H1 (cell line): Measurements from ENCODE around the gene C6orf120. TPM values are rescaled to one million over a fixed set of nuclear protein-coding genes. Genes with fewer than 3 reads are reported as not detected.

Source experiments
- CTCF ChIA-PET: fragments of 300-600 bp; sonication (Branson Sonifier 250); formaldehyde crosslinking; loops from one replicate; lab custom pipeline; 2021; ENCODE audit not compliant: partially characterized antibody; lab: Charles Lee
- POLR2A ChIA-PET: fragments of 300-600 bp; sonication (Branson Sonifier 250); formaldehyde crosslinking; loops from one replicate; lab custom pipeline; 2021; ENCODE audit warnings: inconsistent platforms; ENCODE audit not compliant: partially characterized antibody; lab: Charles Lee
- DNase-seq, 2 experiments: peaks; one replicate each; pipeline versions ENCODE4 v3.0.0 to v3.0.0-alpha.2; 2010 to 2022; ENCODE audit warnings: low spot score in 2 of 2, low read depth in 1 of 2, mixed read lengths in 1 of 2
- FAIRE-seq: peaks from 2 replicates; lab custom pipeline; 2011; peaks lifted over from hg19 to GRCh38; lab: Jason Lieb, UNC
- H2AFZ ChIP-seq: 2 replicates; pipeline ENCODE4 v1.8.1; 2012; ENCODE audit warnings: low read length, inconsistent platforms
- H2AK5ac ChIP-seq: 2 replicates; pipeline ENCODE4 v1.6.1; 2013; ENCODE audit warnings: low read depth, low read length
- H2BK120ac ChIP-seq: replicated peaks from 2 replicates; pipeline ENCODE3; 2013; ENCODE audit warnings: low read depth, low read length, inconsistent platforms
- H2BK12ac ChIP-seq: 2 replicates; pipeline ENCODE4 v1.6.1; 2013; ENCODE audit warnings: low read depth, low read length
- H2BK15ac ChIP-seq: 2 replicates; pipeline ENCODE4 v1.6.1; 2013; ENCODE audit warnings: low read length
- H2BK20ac ChIP-seq: 2 replicates; pipeline ENCODE4 v1.6.1; 2013; ENCODE audit warnings: low read length
- H2BK5ac ChIP-seq: 2 replicates; pipeline ENCODE4 v1.6.1; 2013; ENCODE audit warnings: low read depth, low read length
- H3K14ac ChIP-seq: 2 replicates; pipeline ENCODE4 v1.6.1; 2013; ENCODE audit warnings: inconsistent platforms; ENCODE audit not compliant: insufficient read length
- H3K18ac ChIP-seq: 2 replicates; pipeline ENCODE4 v1.6.1; 2013; ENCODE audit warnings: low read length; ENCODE audit errors: extremely low read depth
- H3K23ac ChIP-seq: 2 replicates; pipeline ENCODE4 v1.6.1; 2013; ENCODE audit warnings: inconsistent platforms; ENCODE audit not compliant: insufficient read length
- H3K23me2 ChIP-seq: 2 replicates; pipeline ENCODE4 v1.6.1; 2013; ENCODE audit warnings: low read depth, low read length
- H3K27ac ChIP-seq: 2 replicates; pipeline ENCODE4 v1.6.1; 2011; ENCODE audit warnings: low read depth, low read length, inconsistent platforms
- H3K27me3 ChIP-seq, 4 experiments: replicated peaks in 1 of 4; 1 replicate in 1 of 4; 2 replicates in 3 of 4; pipeline versions ENCODE4 v1.6.1 to v1.8.1; 2011 to 2013; ENCODE audit warnings: low read length in 3 of 4, mild to moderate bottlenecking in 3 of 4, inconsistent platforms in 2 of 4, mixed read lengths in 2 of 4, moderate library complexity in 1 of 4; ENCODE audit not compliant: control insufficient read depth in 3 of 4, insufficient read depth in 3 of 4; ENCODE audit errors: extremely low read depth in 1 of 4
- H3K36me3 ChIP-seq, 4 experiments: 2 replicates each; pipeline versions ENCODE4 v1.6.1 to v1.8.1; 2011 to 2013; ENCODE audit warnings: mild to moderate bottlenecking in 4 of 4, low read length in 3 of 4, moderate library complexity in 2 of 4, control low read depth in 1 of 4, inconsistent platforms in 1 of 4; ENCODE audit not compliant: insufficient read depth in 4 of 4, control insufficient read depth in 2 of 4
- H3K4ac ChIP-seq: replicated peaks from 2 replicates; pipeline ENCODE3; 2013; ENCODE audit warnings: low read length, low read depth, mixed read lengths, inconsistent platforms; ENCODE audit not compliant: insufficient read length
- H3K4me1 ChIP-seq, 4 experiments: replicated peaks in 1 of 4; 1 replicate in 1 of 4; 2 replicates in 3 of 4; pipeline versions ENCODE4 v1.6.1 to v1.8.1; 2011 to 2013; ENCODE audit warnings: low read length in 3 of 4, inconsistent platforms in 2 of 4, mixed read lengths in 1 of 4; ENCODE audit not compliant: insufficient read depth in 4 of 4, control insufficient read depth in 3 of 4
- H3K4me2 ChIP-seq, 2 experiments: 2 replicates each; pipeline versions ENCODE4 v1.6.1 to v1.8.1; 2011 to 2013; ENCODE audit warnings: low read depth in 2 of 2, low read length in 2 of 2, control low read depth in 1 of 2, inconsistent platforms in 1 of 2, mild to moderate bottlenecking in 1 of 2; ENCODE audit not compliant: insufficient read depth in 1 of 2
- H3K4me3 ChIP-seq, 4 experiments: fragments of 200-600, 300-600 bp in 1 of 4; sonication (generic), shearing (Covaris generic), sonication (Bioruptor Twin) in 1 of 4; 2 replicates each; pipeline versions ENCODE4 v1.5.1 to v1.8.1; 2011 to 2016; ENCODE audit warnings: low read length in 4 of 4, low read depth in 3 of 4, control low read depth in 2 of 4, inconsistent platforms in 2 of 4, mild to moderate bottlenecking in 2 of 4, mixed read lengths in 1 of 4, moderate library complexity in 1 of 4; ENCODE audit not compliant: insufficient read depth in 2 of 4; ENCODE audit errors: extremely low read depth in 1 of 4
- H3K56ac ChIP-seq: replicated peaks from 2 replicates; pipeline ENCODE3; 2013; ENCODE audit warnings: low read depth, mild to moderate bottlenecking, mixed read lengths, low read length, inconsistent platforms; ENCODE audit not compliant: insufficient read length
- H3K79me1 ChIP-seq: 2 replicates; pipeline ENCODE4 v1.6.1; 2013; ENCODE audit warnings: low read depth, low read length, control low read depth
- H3K79me2 ChIP-seq, 2 experiments: 2 replicates each; pipeline versions ENCODE4 v1.6.1 to v1.8.1; 2012 to 2013; ENCODE audit warnings: low read length in 2 of 2, mild to moderate bottlenecking in 2 of 2, inconsistent platforms in 1 of 2; ENCODE audit not compliant: insufficient read depth in 2 of 2, control insufficient read depth in 1 of 2
- H3K9ac ChIP-seq, 4 experiments: replicated peaks in 1 of 4; 1 replicate in 1 of 4; 2 replicates in 3 of 4; pipeline versions ENCODE4 v1.6.1 to v1.8.1; 2011 to 2013; ENCODE audit warnings: low read depth in 3 of 4, low read length in 3 of 4, control low read depth in 2 of 4, mild to moderate bottlenecking in 2 of 4, moderate library complexity in 2 of 4, inconsistent platforms in 1 of 4; ENCODE audit errors: extremely low read depth in 1 of 4
- H3K9me3 ChIP-seq, 2 experiments: 2 replicates each; pipeline versions ENCODE4 v1.6.1 to v1.8.1; 2012 to 2013; ENCODE audit warnings: mild to moderate bottlenecking in 2 of 2, moderate library complexity in 2 of 2, control low read depth in 1 of 2, inconsistent platforms in 1 of 2, low read depth in 1 of 2, low read length in 1 of 2, mixed read lengths in 1 of 2; ENCODE audit not compliant: insufficient read depth in 2 of 2
- H4K20me1 ChIP-seq, 2 experiments: replicated peaks in 1 of 2; 2 replicates each; pipeline versions ENCODE3 to v1.8.1; 2011 to 2013; ENCODE audit warnings: inconsistent platforms in 2 of 2, low read length in 2 of 2, mild to moderate bottlenecking in 1 of 2; ENCODE audit not compliant: insufficient read depth in 2 of 2, control insufficient read depth in 1 of 2
- H4K5ac ChIP-seq: 2 replicates; pipeline ENCODE4 v1.6.1; 2013; ENCODE audit warnings: low read length, low read depth, mixed read lengths, inconsistent platforms; ENCODE audit not compliant: insufficient read length
- H4K8ac ChIP-seq: 2 replicates; pipeline ENCODE4 v1.8.0; 2013; ENCODE audit warnings: mild to moderate bottlenecking, moderate library complexity, low read length, inconsistent platforms; ENCODE audit not compliant: insufficient read depth; ENCODE audit errors: extremely low read depth
- H4K91ac ChIP-seq: replicated peaks from 2 replicates; pipeline ENCODE3; 2013; ENCODE audit warnings: low read length, mixed read lengths, inconsistent platforms; ENCODE audit not compliant: insufficient read length
- ATF3 ChIP-seq: IDR thresholded peaks from 2 replicates; pipeline ENCODE4 v1.6.1; 2011; ENCODE audit warnings: low read depth, mild to moderate bottlenecking, low read length; ENCODE audit not compliant: insufficient read depth
- BACH1 ChIP-seq: IDR thresholded peaks from 2 replicates; pipeline ENCODE4 v1.6.1; 2012; ENCODE audit warnings: low read length, improper control_type of control experiment
- EP300 ChIP-seq, 2 experiments: IDR thresholded peaks; 1 replicate in 1 of 2; 2 replicates in 1 of 2; pipeline ENCODE4 v1.6.1; 2011 to 2012; ENCODE audit warnings: low read depth in 2 of 2, low read length in 2 of 2, mild to moderate bottlenecking in 2 of 2, borderline replicate concordance in 1 of 2, inconsistent platforms in 1 of 2, moderate library complexity in 1 of 2
- GABPA ChIP-seq: IDR thresholded peaks from 2 replicates; pipeline ENCODE4 v1.6.1; 2011; ENCODE audit warnings: mild to moderate bottlenecking, low read length, moderate library complexity, borderline replicate concordance; ENCODE audit not compliant: insufficient read depth
- KDM1A ChIP-seq: fragments of 200-600, 300-600 bp; sonication (generic); IDR thresholded peaks from 2 replicates; pipeline ENCODE4 v1.7.1; 2016; ENCODE audit warnings: mild to moderate bottlenecking, low read length, borderline replicate concordance
- MAX ChIP-seq: IDR thresholded peaks from 2 replicates; pipeline ENCODE4 v1.6.1; 2012; ENCODE audit warnings: inconsistent platforms
- NRF1 ChIP-seq: IDR thresholded peaks from 2 replicates; pipeline ENCODE4 v1.6.1; 2011; ENCODE audit warnings: mild to moderate bottlenecking, low read depth, low read length, improper control_type of control experiment
- RNF2 ChIP-seq: fragments of 200-900, 300-1000 bp; sonication (generic); IDR thresholded peaks from 2 replicates; pipeline ENCODE4 v1.7.1; 2016; ENCODE audit warnings: borderline replicate concordance, low read depth, mild to moderate bottlenecking, antibody characterized with exemption, low read length; ENCODE audit not compliant: poor library complexity, severe bottlenecking; ENCODE audit errors: missing control alignments
- SP4 ChIP-seq: IDR thresholded peaks from 2 replicates; pipeline ENCODE4 v1.6.1; 2012; ENCODE audit warnings: low read length, inconsistent platforms
- TCF12 ChIP-seq: IDR thresholded peaks from 2 replicates; pipeline ENCODE4 v1.6.1; 2011; ENCODE audit warnings: low read depth, mild to moderate bottlenecking, low read length
- ZNF274 ChIP-seq: IDR thresholded peaks from 2 replicates; pipeline ENCODE4 v1.7.0; 2012; ENCODE audit warnings: low read length, borderline replicate concordance; ENCODE audit errors: extremely low read depth
- polyA plus RNA-seq, 7 experiments: library from polyadenylated mRNA; depleted of rRNA in 3 of 7; stranded (reverse) in 5 of 7; unstranded in 2 of 7; fragments of >200 nt in 5 of 7; fragments of 200-250 nt in 2 of 7; gene quantifications; 1 replicate in 5 of 7; 2 replicates in 1 of 7; 4 replicates in 1 of 7; pipeline versions ENCODE4 v1.2.1 to v1.2.3, GENCODE V29; 2011 to 2013; ENCODE audit warnings: missing spikeins in 2 of 7, mixed read lengths in 2 of 7
- total RNA-seq: library from RNA; stranded (reverse); fragmentation: NEBNext Ultra II Directional; extraction: Animal tissue kit (Norgen Biotek cat#: 25700); gene quantifications from 2 replicates; pipeline ENCODE4 v1.2.1, GENCODE V29; 2021

Gene C6orf120
- total and polyA plus RNA-seq, 2 of the 8 experiments (the other 6 are each of a cell fraction or from before 2014, with no cell fraction given) = 16.2 to 30.6 TPM

GRCh38 chr6:169729961-169730360 is 28.0 kb downstream of the C6orf120 start:
- Histone ChIP-seq H2BK20ac (no peak overlapping the region), H3K23me2 (peaks cover 4% of the 10 kb centered on the region; the same call in 1 of the 2 replicates), H3K4me3 (no peak overlapping the region), H4K8ac (no peak overlapping the region), H2BK120ac (no peak overlapping the region), H3K14ac (no peak overlapping the region), H4K20me1 (no peaks in the 10 kb centered on the region), H2BK12ac (no peak overlapping the region), H4K5ac (no peak overlapping the region), H3K79me2 (no peaks in the 10 kb centered on the region), H3K79me1 (no peaks in the 10 kb centered on the region; the same call in 1 of the 2 replicates), H3K23ac (no peak overlapping the region), H3K4me2 (no peak overlapping the region), H3K27ac (no peak overlapping the region), H3K27me3 (no peaks in the 10 kb centered on the region), H2BK5ac (no peak overlapping the region), H2AK5ac (no peak overlapping the region), H3K18ac (no peak overlapping the region), H3K9me3 (no peaks in the 10 kb centered on the region), H2BK15ac (no peak overlapping the region), H3K4me1 (peaks cover 0 to 6% (median 4%) of the 10 kb centered on the region in 4 experiments; a peak in 4 of 7 replicates), H2AFZ (no peak overlapping the region), H3K4ac (no peak overlapping the region), H3K36me3 (no peaks in the 10 kb centered on the region), H3K9ac (no peak overlapping the region), H3K56ac (no peak overlapping the region), H4K91ac (no peak overlapping the region)
- DNase-seq (no peak), FAIRE-seq (no peak)
- ChIA-PET CTCF (interaction anchor here (1.0 kb wide), 1 partner anchor 17 kb away, joined by 3 read pairs; no protein-coding TSS in a partner anchor), POLR2A (interaction anchor here (0.7 kb wide), 1 partner anchor 22 kb away, joined by 3 read pairs; the partner anchor contains the start of genes DYNLT2 and ERMARD)
- no peak for TF ChIP-seq ATF3
- TF ChIP-seq RNF2 = no peak
- TF ChIP-seq BACH1 = no peak
- TF ChIP-seq KDM1A = no peak
- no peak for TF ChIP-seq GABPA
- TF ChIP-seq SP4 = no peak
- no peak for TF ChIP-seq ZNF274
- TF ChIP-seq EP300 (IDR thresholded peaks at IDR 0.05; ENCODE audit: borderline replicate concordance in 1 of 2, low read depth in 2 of 2, low read length in 2 of 2) = no peak
- TF ChIP-seq MAX = no peak
- TF ChIP-seq NRF1 = no peak
- no peak for TF ChIP-seq TCF12
